MM.1S (cell line): Measurements from ENCODE around the gene TMC1.
"Not testable (repeated sequence)": the region's sequence is repeated elsewhere in the genome, so short reads cannot be mapped to it uniquely, and the experiment has no call there.

Experiments used
- DNase-seq: peaks from one replicate; pipeline ENCODE4 v3.0.0-alpha.2; 2015
- H2AFZ ChIP-seq: fragments of 300-600 bp; sonication (generic); 2 replicates; pipeline ENCODE4 v1.6.0; 2016; ENCODE audit warnings: antibody characterized with exemption, low read length
- H3F3A ChIP-seq: fragments of 300-600 bp; sonication (generic); 2 replicates; pipeline ENCODE4 v1.6.1; 2016; ENCODE audit warnings: mild to moderate bottlenecking, antibody characterized with exemption, low read length, moderate library complexity, mixed read lengths; ENCODE audit not compliant: insufficient read depth
- H3K27ac ChIP-seq: fragments of 300-600 bp; sonication (generic); 2 replicates; pipeline ENCODE4 v1.5.1; 2016; ENCODE audit warnings: mild to moderate bottlenecking, low read length
- H3K27me3 ChIP-seq: fragments of 300-600 bp; sonication (generic); replicated peaks from 2 replicates; pipeline ENCODE4 v1.6.0; 2016; ENCODE audit warnings: low read length; ENCODE audit not compliant: insufficient read depth
- H3K36me3 ChIP-seq: fragments of 300-600 bp; sonication (generic); replicated peaks from 2 replicates; pipeline ENCODE4 v1.6.1; 2016; ENCODE audit warnings: mild to moderate bottlenecking, low read length, mixed read lengths; ENCODE audit not compliant: insufficient read depth
- H3K4me1 ChIP-seq: fragments of 300-600 bp; sonication (generic); 2 replicates; pipeline ENCODE4 v1.6.1; 2016; ENCODE audit warnings: low read length, mixed read lengths
- H3K4me2 ChIP-seq: fragments of 300-600 bp; sonication (generic); 2 replicates; pipeline ENCODE4 v1.6.0; 2016; ENCODE audit warnings: low read depth, low read length
- H3K4me3 ChIP-seq: fragments of 300-600 bp; sonication (generic); 2 replicates; pipeline ENCODE4 v1.5.1; 2016; ENCODE audit warnings: low read length, mixed read lengths
- H3K79me2 ChIP-seq: fragments of 300-600 bp; sonication (generic); 2 replicates; pipeline ENCODE4 v1.6.1; 2016; ENCODE audit warnings: mixed run types, low read length, mixed read lengths
- H3K9ac ChIP-seq: fragments of 300-600 bp; sonication (generic); 2 replicates; pipeline ENCODE4 v1.6.1; 2016; ENCODE audit warnings: low read length, mixed read lengths
- H3K9me2 ChIP-seq: fragments of 300-600 bp; sonication (generic); replicated peaks from 2 replicates; pipeline ENCODE4 v1.6.1; 2016; ENCODE audit warnings: mild to moderate bottlenecking, low read length, mixed read lengths; ENCODE audit not compliant: insufficient read depth
- H3K9me3 ChIP-seq: fragments of 300-600 bp; sonication (generic); replicated peaks from 2 replicates; pipeline ENCODE4 v1.6.1; 2016; ENCODE audit warnings: mild to moderate bottlenecking, low read length, mixed read lengths; ENCODE audit not compliant: insufficient read depth
- H4K20me1 ChIP-seq: fragments of 300-600 bp; sonication (generic); 2 replicates; pipeline ENCODE4 v1.6.1; 2016; ENCODE audit warnings: mild to moderate bottlenecking, low read length, moderate library complexity, mixed read lengths; ENCODE audit not compliant: insufficient read depth
- EZH2 ChIP-seq: fragments of 300-600 bp; sonication (generic); optimal IDR thresholded peaks from 2 replicates; pipeline ENCODE3; 2017; ENCODE audit warnings: low read depth, mild to moderate bottlenecking, antibody characterized with exemption, low read length, mixed read lengths
- EZH2phosphoT487 ChIP-seq: fragments of 300-600 bp; sonication (generic); IDR thresholded peaks from 2 replicates; pipeline ENCODE4 v1.6.1; 2018; ENCODE audit warnings: antibody characterized with exemption, low read length
- TF ChIP-seq, protein P1 (sequence below): fragments of 300-600 bp; sonication (generic); IDR thresholded peaks from 2 replicates; pipeline ENCODE4 v1.5.1; 2016; ENCODE audit warnings: antibody characterized with exemption, low read length, mixed read lengths

TMC1 gene

DNA sequence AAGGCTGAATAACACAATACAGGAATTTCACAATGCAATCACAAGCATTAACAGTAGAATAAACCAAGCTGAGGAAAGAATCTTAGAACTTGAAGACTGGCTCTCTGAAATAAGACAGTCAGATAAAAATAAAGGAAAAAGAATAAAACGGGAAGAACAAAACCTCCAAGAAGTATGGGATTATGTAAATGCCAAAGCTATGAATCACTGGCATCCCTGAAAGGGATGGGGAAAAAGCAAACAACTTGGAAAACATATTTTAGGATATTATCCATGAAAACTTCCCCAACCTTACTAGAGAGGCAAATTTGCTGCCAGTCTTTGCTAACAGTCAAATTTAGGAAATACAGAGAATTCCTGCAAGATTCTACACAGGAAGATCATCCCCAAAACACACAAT is 273.5 kb downstream of the TMC1 start:
- H3K79me2 ChIP-seq: no peaks in the 10 kb centered on the region
- TF ChIP-seq EZH2: no peak
- TF ChIP-seq EZH2phosphoT487: no peak
- TF ChIP-seq, protein P1, sequence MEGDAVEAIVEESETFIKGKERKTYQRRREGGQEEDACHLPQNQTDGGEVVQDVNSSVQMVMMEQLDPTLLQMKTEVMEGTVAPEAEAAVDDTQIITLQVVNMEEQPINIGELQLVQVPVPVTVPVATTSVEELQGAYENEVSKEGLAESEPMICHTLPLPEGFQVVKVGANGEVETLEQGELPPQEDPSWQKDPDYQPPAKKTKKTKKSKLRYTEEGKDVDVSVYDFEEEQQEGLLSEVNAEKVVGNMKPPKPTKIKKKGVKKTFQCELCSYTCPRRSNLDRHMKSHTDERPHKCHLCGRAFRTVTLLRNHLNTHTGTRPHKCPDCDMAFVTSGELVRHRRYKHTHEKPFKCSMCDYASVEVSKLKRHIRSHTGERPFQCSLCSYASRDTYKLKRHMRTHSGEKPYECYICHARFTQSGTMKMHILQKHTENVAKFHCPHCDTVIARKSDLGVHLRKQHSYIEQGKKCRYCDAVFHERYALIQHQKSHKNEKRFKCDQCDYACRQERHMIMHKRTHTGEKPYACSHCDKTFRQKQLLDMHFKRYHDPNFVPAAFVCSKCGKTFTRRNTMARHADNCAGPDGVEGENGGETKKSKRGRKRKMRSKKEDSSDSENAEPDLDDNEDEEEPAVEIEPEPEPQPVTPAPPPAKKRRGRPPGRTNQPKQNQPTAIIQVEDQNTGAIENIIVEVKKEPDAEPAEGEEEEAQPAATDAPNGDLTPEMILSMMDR: no peak
- no peak for DNase-seq
- no peak overlapping the region for H3K9ac ChIP-seq
- no peaks in the 10 kb centered on the region for H3F3A ChIP-seq
- H3K4me1 ChIP-seq: no peaks in the 10 kb centered on the region
- no peaks in the 10 kb centered on the region for H3K27me3 ChIP-seq
- H3K27ac ChIP-seq: no peak overlapping the region
- H3K36me3 ChIP-seq: no peaks in the 10 kb centered on the region
- H2AFZ ChIP-seq: no peak overlapping the region
- H3K4me3 ChIP-seq: no peak overlapping the region
- no peaks in the 10 kb centered on the region for H4K20me1 ChIP-seq
- H3K4me2 ChIP-seq: no peak overlapping the region
- no peaks in the 10 kb centered on the region for H3K9me3 ChIP-seq
- no peaks in the 10 kb centered on the region for H3K9me2 ChIP-seq

GRCh38 chr9:72800328-72800994 is 279.1 kb downstream of the TMC1 start:
- H2AFZ ChIP-seq: no peak overlapping the region
- H3K9me3 ChIP-seq: no peaks in the 10 kb centered on the region
- no peaks in the 10 kb centered on the region for H4K20me1 ChIP-seq
- H3K36me3 ChIP-seq: no peaks in the 10 kb centered on the region
- no peaks in the 10 kb centered on the region for H3K79me2 ChIP-seq
- no peak for DNase-seq
- no peak overlapping the region for H3K4me2 ChIP-seq
- no peak overlapping the region for H3K27ac ChIP-seq
- TF ChIP-seq EZH2 (no peak), EZH2phosphoT487 (no peak)
- TF ChIP-seq, protein P1: no peak
- H3K9me2 ChIP-seq: no peaks in the 10 kb centered on the region
- H3K27me3 ChIP-seq: no peaks in the 10 kb centered on the region
- H3F3A ChIP-seq: no peaks in the 10 kb centered on the region
- H3K4me3 ChIP-seq: no peak overlapping the region
- H3K4me1 ChIP-seq: no peaks in the 10 kb centered on the region
- H3K9ac ChIP-seq: no peak overlapping the region

GRCh38 chr9:72805238-72805637 is 283.8 kb downstream of the TMC1 start:
- Histone ChIP-seq H3K4me3 (no peak overlapping the region), H3F3A (no peaks in the 10 kb centered on the region), H3K9me3 (no peaks in the 10 kb centered on the region)

DNA sequence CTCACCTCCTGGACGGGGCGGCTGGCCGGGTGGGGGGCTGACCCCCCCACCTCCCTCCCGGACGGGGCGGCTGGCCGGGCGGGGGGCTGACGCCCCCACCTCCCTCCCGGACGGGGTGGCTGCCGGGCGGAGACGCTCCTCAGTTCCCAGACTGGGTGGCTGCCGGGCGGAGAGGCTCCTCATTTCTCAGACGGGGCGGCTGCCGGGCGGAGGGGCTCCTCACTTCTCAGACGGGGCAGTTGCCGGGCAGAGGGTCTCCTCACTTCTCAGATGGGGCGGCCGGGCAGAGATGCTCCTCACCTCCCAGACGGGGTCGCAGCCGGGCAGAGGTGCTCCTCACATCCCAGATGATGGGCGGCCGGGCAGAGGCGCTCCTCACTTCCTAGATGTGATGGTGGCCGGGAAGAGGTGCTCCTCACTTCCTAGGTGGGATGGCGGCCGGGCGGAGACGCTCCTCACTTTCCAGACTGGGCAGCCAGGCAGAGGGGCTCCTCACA is 285.0 kb downstream of the TMC1 start:
- not testable (repeated sequence) for H3K4me2 ChIP-seq, H4K20me1 ChIP-seq, H3K4me1 ChIP-seq, H3K9me3 ChIP-seq, H3K79me2 ChIP-seq, H3F3A ChIP-seq, H2AFZ ChIP-seq, H3K27me3 ChIP-seq, H3K27ac ChIP-seq, H3K9ac ChIP-seq, H3K9me2 ChIP-seq, H3K36me3 ChIP-seq, DNase-seq, H3K4me3 ChIP-seq

More at GRCh38 chr9:72805238-72805637, 283.8 kb downstream of the TMC1 start:
- no peaks in the 10 kb centered on the region for H3K9me2 ChIP-seq
- H3K9ac ChIP-seq: no peak overlapping the region
- no peaks in the 10 kb centered on the region for H3K27me3 ChIP-seq
- H3K27ac ChIP-seq: no peak overlapping the region
- H3K36me3 ChIP-seq: no peaks in the 10 kb centered on the region
- H3K79me2 ChIP-seq: no peaks in the 10 kb centered on the region
- no peak overlapping the region for H3K4me2 ChIP-seq
- no peak for TF ChIP-seq EZH2
- no peak overlapping the region for H2AFZ ChIP-seq
- DNase-seq: no peak
- no peaks in the 10 kb centered on the region for H4K20me1 ChIP-seq
- H3K4me1 ChIP-seq: no peaks in the 10 kb centered on the region
